ENCODE data around the gene KIF6. TPM values are rescaled to one million over a fixed set of nuclear protein-coding genes. Genes with fewer than 3 reads are reported as not detected.
A peak's percentile ranks its signal among the peaks of the same experiment; 100 is the strongest.

The KIF6 gene
- total and polyA plus RNA-seq, 2 of the 8 experiments (the other 6 are each of a cell fraction or from before 2014, with no cell fraction given), result 0.53 to 0.65 TPM

GRCh38 chr6:39441986-39442385 is 283.2 kb downstream of the KIF6 start:
- Histone ChIP-seq H3K9me3 (ENCODE audit: insufficient read depth in 2 of 2, low read depth in 1 of 2, low read length in 1 of 2) (no peaks in the 10 kb centered on the region), H4K20me1 (replicated peaks in 1 of 2; ENCODE audit: control insufficient read depth in 1 of 2, insufficient read depth in 2 of 2, low read length in 2 of 2) (no peaks in the 10 kb centered on the region), H3K4ac (replicated peaks; ENCODE audit: insufficient read length, low read depth, low read length) (no peak overlapping the region), H3K14ac (ENCODE audit: insufficient read length) (no peak overlapping the region), H3K4me2 (ENCODE audit: insufficient read depth in 1 of 2, low read depth in 2 of 2, low read length in 2 of 2) (no peak overlapping the region), H4K8ac (ENCODE audit: extremely low read depth, insufficient read depth, low read length) (no peak overlapping the region), H2BK15ac (ENCODE audit: low read length) (no peak overlapping the region), H3K9ac (replicated peaks in 1 of 4; ENCODE audit: extremely low read depth in 1 of 4, low read depth in 3 of 4, low read length in 3 of 4) (no peak overlapping the region), H2BK20ac (ENCODE audit: low read length) (no peak overlapping the region), H4K91ac (replicated peaks; ENCODE audit: insufficient read length, low read length) (no peak overlapping the region), H3K27me3 (replicated peaks in 1 of 4; ENCODE audit: control insufficient read depth in 3 of 4, extremely low read depth in 1 of 4, insufficient read depth in 3 of 4, low read length in 3 of 4) (peaks cover 0 to 1% (median 0%) of the 10 kb centered on the region in 4 experiments; a peak in 1 of 7 replicates), H3K4me3 (ENCODE audit: extremely low read depth in 1 of 4, insufficient read depth in 2 of 4, low read depth in 3 of 4, low read length in 4 of 4) (no peak overlapping the region), H3K79me2 (ENCODE audit: control insufficient read depth in 1 of 2, insufficient read depth in 2 of 2, low read length in 2 of 2) (no peaks in the 10 kb centered on the region), H2BK120ac (replicated peaks; ENCODE audit: low read depth, low read length) (no peak overlapping the region), H2BK5ac (ENCODE audit: low read depth, low read length) (no peak overlapping the region), H3K56ac (replicated peaks; ENCODE audit: insufficient read length, low read depth, low read length) (no peak overlapping the region), H3K18ac (ENCODE audit: extremely low read depth, low read length) (no peak overlapping the region), H3K23ac (ENCODE audit: insufficient read length) (no peak overlapping the region), H3K23me2 (ENCODE audit: low read depth, low read length) (no peaks in the 10 kb centered on the region), H3K4me1 (replicated peaks in 1 of 4; ENCODE audit: control insufficient read depth in 3 of 4, insufficient read depth in 4 of 4, low read length in 3 of 4) (no peaks in the 10 kb centered on the region), H3K79me1 (ENCODE audit: low read depth, low read length) (no peaks in the 10 kb centered on the region), H2AFZ (ENCODE audit: low read length) (no peak overlapping the region), H2BK12ac (ENCODE audit: low read depth, low read length) (no peak overlapping the region), H2AK5ac (ENCODE audit: low read depth, low read length) (no peak overlapping the region), H3K27ac (ENCODE audit: low read depth, low read length) (no peak overlapping the region), H4K5ac (ENCODE audit: insufficient read length, low read depth, low read length) (no peak overlapping the region), H3K36me3 (ENCODE audit: control insufficient read depth in 2 of 4, insufficient read depth in 4 of 4, low read length in 3 of 4) (no peaks in the 10 kb centered on the region)
- TF ChIP-seq SAP30 (IDR thresholded peaks at IDR 0.05; ENCODE audit: insufficient read depth, insufficient replicate concordance, low read length) (no peak), E2F6 (IDR thresholded peaks at IDR 0.05) (no peak), TAF7 (optimal IDR thresholded peaks at IDR 0.05; ENCODE audit: borderline replicate concordance, low read depth, low read length) (no peak)
- ChIA-PET POLR2A (ENCODE audit: partially characterized antibody) (no interaction called here), CTCF (ENCODE audit: partially characterized antibody) (interaction anchor here (0.9 to 2.0 kb wide), 3 partner anchors 10 to 66 kb away, joined by 3 to 7 read pairs (median 5); no protein-coding TSS in a partner anchor)
- 79% methylated on average over 4 of the region's 4 CpGs; no CpG with 5 or more reads in 1 of the 2 experiments for WGBS, 2 experiments (ENCODE audit: extremely low coverage in 1 of 2, insufficient coverage in 1 of 2, insufficient read length in 1 of 2, insufficient replicate concordance in 2 of 2, low coverage in 1 of 2, low lambda C conversion rate in 2 of 2, missing lambda C conversion rate in 1 of 2)
- FAIRE-seq, result no peak
- peak in 1 of 2 experiments; percentile 20 for DNase-seq (ENCODE audit: low read depth in 1 of 2, low spot score in 2 of 2)

All from H1 (cell line).